Natural killer cell (primary cell): ENCODE results near the gene TBC1D2B. TPM values are rescaled to one million over a fixed set of nuclear protein-coding genes. Genes with fewer than 3 reads are reported as not detected.

Source experiments
- ATAC-seq, 3 donors: fragments of 150-1000 bp in 2 of 3; fragments of 200-7000 bp in 1 of 3; cut with Tn5 transposase; 1 replicate in 1 of 3; 2 replicates in 2 of 3; pipeline ENCODE4 v1.10.0; 2021; ENCODE audit warnings: mild to moderate bottlenecking in 2 of 3, moderate library complexity in 2 of 3
- DNase-seq, 2 donors: peaks; one replicate each; pipeline versions ENCODE4 v3.0.0 to v3.0.0-alpha.2; 2013 to 2021; ENCODE audit warnings: mixed read lengths in 1 of 2
- H3K27ac ChIP-seq: one replicate; pipeline ENCODE4 v1.5.1; 2013; ENCODE audit warnings: mild to moderate bottlenecking, low read length
- H3K27me3 ChIP-seq: one replicate; pipeline ENCODE4 v1.6.1; 2013; ENCODE audit warnings: low read length; ENCODE audit not compliant: control insufficient read depth, insufficient read depth
- H3K36me3 ChIP-seq: one replicate; pipeline ENCODE4 v1.6.1; 2013; ENCODE audit warnings: low read length; ENCODE audit not compliant: control insufficient read depth, insufficient read depth
- H3K4me1 ChIP-seq: one replicate; pipeline ENCODE4 v1.6.1; 2013; ENCODE audit warnings: low read length; ENCODE audit not compliant: control insufficient read depth, insufficient read depth
- H3K4me3 ChIP-seq: one replicate; pipeline ENCODE4 v1.5.1; 2013; ENCODE audit warnings: low read length
- H3K9me3 ChIP-seq: one replicate; pipeline ENCODE4 v1.6.1; 2013; ENCODE audit warnings: low read length; ENCODE audit not compliant: control insufficient read depth, insufficient read depth
- H3K27ac Mint-ChIP-seq, 2 donors: one replicate each; pipeline ENCODE4 v1.8.0; 2022; ENCODE audit warnings: mild to moderate bottlenecking in 2 of 2, mixed read lengths in 2 of 2, moderate library complexity in 1 of 2
- H3K27me3 Mint-ChIP-seq, 2 donors: one replicate each; pipeline ENCODE4 v1.8.0; 2022; ENCODE audit warnings: low read depth in 2 of 2, mixed read lengths in 2 of 2
- H3K36me3 Mint-ChIP-seq: one replicate; pipeline ENCODE4 v1.8.0; 2022; ENCODE audit warnings: mixed read lengths
- H3K4me1 Mint-ChIP-seq, 2 donors: one replicate each; pipeline ENCODE4 v1.8.0; 2022; ENCODE audit warnings: mixed read lengths in 2 of 2
- H3K4me3 Mint-ChIP-seq: one replicate; pipeline ENCODE4 v1.8.0; 2022; ENCODE audit warnings: mild to moderate bottlenecking, moderate library complexity, mixed read lengths
- H3K9me3 Mint-ChIP-seq, 2 donors: one replicate each; pipeline ENCODE4 v1.8.0; 2022; ENCODE audit warnings: mixed read lengths in 2 of 2
- WGBS: methylation state at CpG from one replicate; pipeline ENCODE4 v1.1.7; 2013; ENCODE audit warnings: missing lambda C conversion rate; ENCODE audit not compliant: insufficient coverage; 5-methylcytosine and 5-hydroxymethylcytosine counted together
- intact Hi-C: fragments of 100-400 bp; cut with micrococcal nuclease; formaldehyde crosslinking; loops from one replicate; pipeline ENCODE4 v1.14.2; 2022
- total RNA-seq, 4 donors: library from RNA; stranded (reverse); fragments of 120-200 nt in 1 of 4; gene quantifications; one replicate each; pipeline versions ENCODE4 v1.2.3 to v1.2.4, GENCODE V29; 2013 to 2022
- TF ChIP-seq, protein P1 (sequence below): fragments of 200-600 bp; IDR thresholded peaks from one replicate; pipeline ENCODE4 v1.8.0; 2022; ENCODE audit warnings: antibody characterized with exemption

Gene TBC1D2B
- total RNA-seq, 3 donors from 2014 or later (not counting 1 experiment from before 2014, with no cell fraction given), result 54.0 to 83.5 (median 56.7) TPM

DNA sequence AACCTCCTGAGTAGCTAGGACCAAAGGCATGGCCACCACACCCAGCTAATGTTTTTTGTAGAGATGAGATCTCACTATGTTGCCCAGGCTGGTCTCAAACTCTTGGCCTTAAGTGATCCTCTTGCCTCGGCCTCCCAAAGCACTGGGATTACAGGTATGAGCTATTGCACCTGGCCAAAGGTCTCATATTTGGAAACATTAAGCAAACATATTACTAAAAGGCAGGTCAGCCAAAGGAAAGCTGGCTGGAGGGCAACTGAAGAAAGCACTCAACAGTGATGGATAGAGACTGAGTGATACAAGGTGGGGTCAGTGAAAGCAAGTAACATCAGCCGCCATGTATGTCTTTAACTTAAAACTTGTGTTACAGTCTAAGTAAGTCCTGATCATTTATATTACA lies 57.5 kb downstream of the TBC1D2B start:
- no peaks in the 10 kb centered on the region for H3K9me3 ChIP-seq
- DNase-seq, result no peak
- no peak overlapping the region for H3K27ac ChIP-seq
- TF ChIP-seq, protein P1, sequence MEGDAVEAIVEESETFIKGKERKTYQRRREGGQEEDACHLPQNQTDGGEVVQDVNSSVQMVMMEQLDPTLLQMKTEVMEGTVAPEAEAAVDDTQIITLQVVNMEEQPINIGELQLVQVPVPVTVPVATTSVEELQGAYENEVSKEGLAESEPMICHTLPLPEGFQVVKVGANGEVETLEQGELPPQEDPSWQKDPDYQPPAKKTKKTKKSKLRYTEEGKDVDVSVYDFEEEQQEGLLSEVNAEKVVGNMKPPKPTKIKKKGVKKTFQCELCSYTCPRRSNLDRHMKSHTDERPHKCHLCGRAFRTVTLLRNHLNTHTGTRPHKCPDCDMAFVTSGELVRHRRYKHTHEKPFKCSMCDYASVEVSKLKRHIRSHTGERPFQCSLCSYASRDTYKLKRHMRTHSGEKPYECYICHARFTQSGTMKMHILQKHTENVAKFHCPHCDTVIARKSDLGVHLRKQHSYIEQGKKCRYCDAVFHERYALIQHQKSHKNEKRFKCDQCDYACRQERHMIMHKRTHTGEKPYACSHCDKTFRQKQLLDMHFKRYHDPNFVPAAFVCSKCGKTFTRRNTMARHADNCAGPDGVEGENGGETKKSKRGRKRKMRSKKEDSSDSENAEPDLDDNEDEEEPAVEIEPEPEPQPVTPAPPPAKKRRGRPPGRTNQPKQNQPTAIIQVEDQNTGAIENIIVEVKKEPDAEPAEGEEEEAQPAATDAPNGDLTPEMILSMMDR, result no peak
- Mint-ChIP-seq H3K4me1 (peaks cover 7 to 8% of the 10 kb centered on the region in 2 donors), H3K4me3 (no peak overlapping the region), H3K9me3 (no peaks in the 10 kb centered on the region), H3K36me3 (peaks cover 12% of the 10 kb centered on the region), H3K27ac (no peak overlapping the region), H3K27me3 (no peaks in the 10 kb centered on the region)
- no peak overlapping the region for H3K4me3 ChIP-seq
- peaks cover 62% of the 10 kb centered on the region for H3K36me3 ChIP-seq
- intact Hi-C loops, result no loop called here
- ATAC-seq, result no peak
- H3K27me3 ChIP-seq, result no peaks in the 10 kb centered on the region
- 100% methylated on average over 2 of the region's 2 CpGs for WGBS
- H3K4me1 ChIP-seq, result peaks cover 7% of the 10 kb centered on the region

- peak; percentile 64 to 77 (median 76) for ATAC-seq
- Histone ChIP-seq H3K27ac (no peak overlapping the region), H3K4me1 (peaks cover 7% of the 10 kb centered on the region), H3K27me3 (no peaks in the 10 kb centered on the region), H3K9me3 (no peaks in the 10 kb centered on the region), H3K36me3 (peaks cover 59% of the 10 kb centered on the region), H3K4me3 (no peak overlapping the region)
- intact Hi-C loops, result no loop called here
- H3K4me3 Mint-ChIP-seq, result no peak overlapping the region
- H3K9me3 Mint-ChIP-seq, result no peaks in the 10 kb centered on the region
- TF ChIP-seq, protein P1, result no peak
- peak overlapping the region in 1 of 2 donors; percentile 69 for H3K27ac Mint-ChIP-seq
- peaks cover 15% of the 10 kb centered on the region for H3K36me3 Mint-ChIP-seq
- DNase-seq, result peak in 1 of 2 donors; percentile 50
- 33% methylated on average over 11 of the region's 11 CpGs for WGBS
- H3K4me1 Mint-ChIP-seq, result peaks cover 7 to 8% of the 10 kb centered on the region in 2 donors
- H3K27me3 Mint-ChIP-seq, result no peaks in the 10 kb centered on the region
Measured at GRCh38 chr15:78018946-78019644, 58.4 kb downstream of the TBC1D2B start.

DNA sequence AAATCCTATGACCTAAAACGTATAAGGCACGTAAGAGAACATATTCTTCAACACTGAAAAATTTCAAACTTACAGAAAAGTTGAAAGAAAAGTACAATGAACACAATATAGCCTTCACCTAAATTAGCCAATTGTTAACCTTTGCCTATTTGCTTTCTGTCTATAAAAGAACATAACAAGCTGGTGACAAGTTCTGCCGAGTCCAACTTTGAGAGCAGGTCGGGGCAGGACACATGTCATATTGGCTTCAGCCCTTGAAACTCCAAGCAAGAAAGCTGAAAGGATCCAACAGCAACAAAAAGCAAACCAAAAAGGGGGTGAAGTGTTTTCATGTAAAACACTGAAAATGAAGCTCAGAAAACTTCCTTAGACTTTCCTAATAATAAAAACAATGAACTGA lies 59.1 kb downstream of the TBC1D2B start:
- Mint-ChIP-seq H3K9me3 (no peaks in the 10 kb centered on the region), H3K4me3 (no peak overlapping the region), H3K4me1 (peaks cover 7 to 8% of the 10 kb centered on the region in 2 donors), H3K27me3 (no peaks in the 10 kb centered on the region), H3K27ac (peak overlapping the region in 1 of 2 donors; percentile 69), H3K36me3 (peaks cover 22% of the 10 kb centered on the region)
- Histone ChIP-seq H3K27me3 (no peaks in the 10 kb centered on the region), H3K4me3 (no peak overlapping the region), H3K9me3 (no peaks in the 10 kb centered on the region), H3K27ac (no peak overlapping the region), H3K4me1 (peaks cover 7% of the 10 kb centered on the region), H3K36me3 (peaks cover 57% of the 10 kb centered on the region)
- no peak for ATAC-seq
- intact Hi-C loops, result no loop called here
- TF ChIP-seq, protein P1, result no peak
- no peak for DNase-seq
- WGBS, result 88% methylated on average over 4 of the region's 4 CpGs

DNA sequence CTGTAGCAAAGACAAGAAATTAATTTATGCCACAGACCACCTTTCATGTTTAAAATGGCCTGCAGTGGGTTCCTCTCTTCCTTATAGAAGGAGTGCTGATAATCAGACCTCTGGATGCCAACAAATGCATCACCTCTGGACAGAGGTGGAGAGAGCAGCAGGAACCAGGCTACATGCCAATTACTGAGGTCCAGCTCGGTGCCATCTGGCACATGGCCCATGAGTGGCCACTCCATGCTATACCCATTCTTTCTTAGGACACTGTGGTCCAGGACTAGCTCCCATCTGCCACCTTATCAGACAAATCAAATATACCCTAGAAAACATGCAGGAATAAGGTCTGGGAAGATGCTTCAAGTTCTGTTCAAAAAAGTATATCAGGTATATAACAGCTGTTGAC lies 60.7 kb downstream of the TBC1D2B start:
- no peak overlapping the region for H3K27ac Mint-ChIP-seq
- no peaks in the 10 kb centered on the region for H3K9me3 Mint-ChIP-seq
- intact Hi-C loops, result no loop called here
- no peaks in the 10 kb centered on the region for H3K27me3 Mint-ChIP-seq
- peaks cover 7 to 8% of the 10 kb centered on the region in 2 donors for H3K4me1 Mint-ChIP-seq
- no peak overlapping the region for H3K4me3 Mint-ChIP-seq
- DNase-seq (no peak), ATAC-seq (no peak)
- Histone ChIP-seq H3K36me3 (peaks cover 64% of the 10 kb centered on the region), H3K4me1 (peaks cover 7% of the 10 kb centered on the region), H3K27me3 (no peaks in the 10 kb centered on the region), H3K27ac (no peak overlapping the region), H3K4me3 (no peak overlapping the region), H3K9me3 (no peaks in the 10 kb centered on the region)
- 94% methylated on average over 1 of the region's 1 CpG for WGBS
- TF ChIP-seq, protein P1, result no peak
- peaks cover 28% of the 10 kb centered on the region for H3K36me3 Mint-ChIP-seq
